T-cell (primary cell): ENCODE results near the gene C8A. TPM values are rescaled to one million over a fixed set of nuclear protein-coding genes. Genes with fewer than 3 reads are reported as not detected.

Experiments
- ATAC-seq, 4 experiments: fragments of 200-7000 bp in 3 of 4; fragments of 150-1000 bp in 1 of 4; cut with Tn5 transposase; replicated peaks in 1 of 4; 1 replicate in 3 of 4; 2 replicates in 1 of 4; pipeline ENCODE4 v1.10.0; 2021; ENCODE audit warnings: moderate library complexity in 3 of 4, mild to moderate bottlenecking in 2 of 4, moderate number of reproducible peaks in 1 of 4
- CTCF ChIA-PET, 2 donors: fragments of 300-600 bp; sonication (Branson Sonifier 250); formaldehyde crosslinking; loops; one replicate each; lab custom pipeline; 2022; ENCODE audit warnings: antibody characterized with exemption in 2 of 2; lab: Charles Lee
- POLR2A ChIA-PET, 2 donors: fragments of 300-600 bp; sonication (Branson Sonifier 250); formaldehyde crosslinking; loops; one replicate each; lab custom pipeline; 2022; ENCODE audit warnings: antibody characterized with exemption in 2 of 2; lab: Charles Lee
- DNase-seq, 35 experiments: peaks; one replicate each; pipeline versions ENCODE4 v3.0.0 to v3.0.0-alpha.2; 2013 to 2023
- H3K27ac ChIP-seq: one replicate; pipeline ENCODE4 v1.5.1; 2013; ENCODE audit warnings: low read length
- H3K27me3 ChIP-seq, 2 experiments: replicated peaks in 1 of 2; 1 replicate in 1 of 2; 2 replicates in 1 of 2; pipeline versions ENCODE4 v1.6.1 to v1.7.0; 2013; ENCODE audit warnings: low read length in 1 of 2, mixed read lengths in 1 of 2; ENCODE audit not compliant: control insufficient read depth in 2 of 2, insufficient read depth in 2 of 2; ENCODE audit errors: extremely low read depth in 1 of 2
- H3K36me3 ChIP-seq, 2 donors: 1 replicate in 1 of 2; 2 replicates in 1 of 2; pipeline versions ENCODE4 v1.6.1 to v1.7.0; 2013; ENCODE audit warnings: low read length in 1 of 2; ENCODE audit not compliant: control insufficient read depth in 2 of 2, insufficient read depth in 1 of 2; ENCODE audit errors: extremely low read depth in 1 of 2
- H3K4me1 ChIP-seq, 2 experiments: 1 replicate in 1 of 2; 2 replicates in 1 of 2; pipeline versions ENCODE4 v1.6.1 to v1.7.0; 2013; ENCODE audit warnings: low read length in 2 of 2, mixed read lengths in 1 of 2; ENCODE audit not compliant: insufficient read depth in 2 of 2, control insufficient read depth in 1 of 2; ENCODE audit errors: extremely low read depth in 1 of 2
- H3K4me3 ChIP-seq, 2 donors: 1 replicate in 1 of 2; 2 replicates in 1 of 2; pipeline versions ENCODE4 v1.5.1 to v1.7.0; 2013; ENCODE audit warnings: mild to moderate bottlenecking in 2 of 2, low read length in 1 of 2, moderate library complexity in 1 of 2; ENCODE audit not compliant: control insufficient read depth in 1 of 2; ENCODE audit errors: extremely low read depth in 1 of 2
- H3K9me3 ChIP-seq: 2 replicates; pipeline ENCODE4 v1.7.0; 2013
- H3K27ac Mint-ChIP-seq, 2 donors: one replicate each; pipeline ENCODE4 v1.8.0; 2020 to 2021; ENCODE audit warnings: mild to moderate bottlenecking in 2 of 2, mixed read lengths in 2 of 2
- H3K27me3 Mint-ChIP-seq, 2 donors: one replicate each; pipeline ENCODE4 v1.8.0; 2021 to 2022; ENCODE audit warnings: mixed read lengths in 2 of 2
- H3K36me3 Mint-ChIP-seq: one replicate; pipeline ENCODE4 v1.8.0; 2021; ENCODE audit warnings: mixed read lengths
- H3K4me1 Mint-ChIP-seq, 3 donors: one replicate each; pipeline ENCODE4 v1.8.0; 2020 to 2022; ENCODE audit warnings: mixed read lengths in 3 of 3, mild to moderate bottlenecking in 1 of 3
- H3K4me3 Mint-ChIP-seq, 3 donors: one replicate each; pipeline ENCODE4 v1.8.0; 2020 to 2022; ENCODE audit warnings: mild to moderate bottlenecking in 3 of 3, mixed read lengths in 3 of 3, moderate library complexity in 3 of 3
- H3K9me3 Mint-ChIP-seq, 3 donors: one replicate each; pipeline ENCODE4 v1.8.0; 2020 to 2022; ENCODE audit warnings: mixed read lengths in 3 of 3
- WGBS: methylation state at CpG from one replicate; pipeline ENCODE4 v1.1.5; 2013; ENCODE audit warnings: missing lambda C conversion rate; ENCODE audit not compliant: insufficient coverage; 5-methylcytosine and 5-hydroxymethylcytosine counted together
- total RNA-seq, 35 experiments: library from RNA in 6 of 35; stranded (reverse) in 6 of 35; fragments of 120-200 nt in 1 of 35; gene quantifications; one replicate each; pipeline versions ENCODE4 v1.2.1 to v1.2.4 and lab custom pipeline; 2013 to 2026

The C8A gene
- total RNA-seq, 5 donors from 2014 or later (not counting 1 experiment from before 2014, with no cell fraction given), result 0.12 TPM; not detected in 4

DNA sequence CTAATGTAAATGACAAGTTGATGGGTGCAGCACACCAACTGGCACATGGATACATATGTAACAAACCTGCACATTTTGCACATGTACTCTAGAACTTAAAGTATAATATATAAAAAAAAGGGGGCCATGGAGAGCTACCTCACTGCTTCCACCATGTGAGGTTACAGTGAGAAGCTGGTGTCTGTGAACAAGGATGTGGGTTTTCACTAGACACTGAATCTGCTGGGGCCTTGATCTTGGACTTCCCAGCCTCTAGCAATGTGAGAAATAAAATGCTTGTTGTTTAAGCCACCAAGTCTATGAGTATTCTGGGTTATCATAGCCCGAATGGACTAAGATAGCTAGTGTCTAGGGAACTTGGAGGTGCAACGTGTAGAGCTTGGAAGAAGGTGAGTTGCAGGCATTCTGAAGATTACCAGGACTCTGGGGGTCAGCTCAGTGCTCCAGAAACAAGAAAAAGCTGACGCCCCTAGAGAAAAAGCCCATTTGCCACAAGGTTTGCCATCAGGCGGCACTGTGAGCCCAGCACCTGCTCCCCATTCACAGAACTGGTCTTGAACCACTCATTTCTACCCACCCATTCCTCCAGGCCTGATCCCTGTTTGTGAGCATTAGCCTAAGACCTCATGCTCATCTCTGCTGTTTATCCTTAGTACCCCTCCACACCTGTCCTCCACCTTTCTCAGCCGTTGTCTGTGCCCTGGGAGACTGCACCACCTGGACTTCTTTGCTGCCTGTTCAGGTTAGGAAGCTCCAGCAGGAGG lies 20.3 kb upstream of the C8A start:
- H3K27ac ChIP-seq, result no peak overlapping the region
- no peaks in the 10 kb centered on the region for H3K4me1 ChIP-seq
- Mint-ChIP-seq H3K27me3 (peaks cover 14 to 15% of the 10 kb centered on the region in 2 donors), H3K36me3 (no peaks in the 10 kb centered on the region), H3K4me1 (peaks cover 5 to 8% (median 5%) of the 10 kb centered on the region in 3 donors), H3K27ac (no peak overlapping the region), H3K4me3 (no peak overlapping the region), H3K9me3 (no peaks in the 10 kb centered on the region)
- DNase-seq (no peak), ATAC-seq (no peak)
- no peaks in the 10 kb centered on the region for H3K36me3 ChIP-seq
- H3K4me3 ChIP-seq, result no peak overlapping the region
- ChIA-PET CTCF (interaction anchor here in 1 of 2 donors (0.5 kb wide), 1 partner anchor 359 kb away, joined by 7 read pairs; no protein-coding TSS in a partner anchor), POLR2A (no interaction called here)
- H3K27me3 ChIP-seq, result peaks cover 0 to 4% of the 10 kb centered on the region in 2 experiments
- 69% methylated on average over 4 of the region's 5 CpGs for WGBS
- H3K9me3 ChIP-seq, result no peaks in the 10 kb centered on the region

DNA sequence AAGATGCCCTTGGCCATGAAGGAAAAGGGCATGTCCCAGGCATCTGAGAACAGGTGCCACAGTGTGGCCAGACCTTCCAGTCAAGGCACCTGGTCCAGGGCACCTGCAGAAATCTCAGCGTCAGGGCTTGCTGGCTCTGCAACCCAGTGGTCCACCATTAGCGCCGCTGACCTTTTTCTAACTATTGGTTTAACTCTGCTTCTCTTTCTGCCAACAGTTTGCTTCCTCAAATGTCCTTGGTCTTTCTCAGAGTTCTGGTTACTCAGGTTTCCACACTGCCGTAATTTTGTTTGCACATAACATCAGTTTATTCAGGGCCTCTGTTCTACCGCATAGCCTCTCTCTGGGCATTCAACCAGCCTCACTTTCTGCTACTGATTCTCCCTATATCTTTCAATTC lies 18.9 kb upstream of the C8A start:
- no peaks in the 10 kb centered on the region for H3K9me3 ChIP-seq
- no peaks in the 10 kb centered on the region for H3K9me3 Mint-ChIP-seq
- H3K27me3 Mint-ChIP-seq, result peaks cover 14 to 15% of the 10 kb centered on the region in 2 donors
- WGBS, result 87% methylated on average over 5 of the region's 5 CpGs
- H3K4me1 Mint-ChIP-seq, result peaks cover 5 to 8% (median 5%) of the 10 kb centered on the region in 3 donors
- H3K27ac Mint-ChIP-seq, result no peak overlapping the region
- H3K27ac ChIP-seq, result no peak overlapping the region
- DNase-seq (no peak), ATAC-seq (no peak)
- CTCF ChIA-PET, result interaction anchor here in 1 of 2 donors (0.6 kb wide), 1 partner anchor 229 kb away, joined by 3 read pairs; no protein-coding TSS in a partner anchor
- no peak overlapping the region for H3K4me3 Mint-ChIP-seq
- no peak overlapping the region for H3K4me3 ChIP-seq
- no peaks in the 10 kb centered on the region for H3K36me3 ChIP-seq
- H3K27me3 ChIP-seq, result peaks cover 0 to 4% of the 10 kb centered on the region in 2 experiments
- no peaks in the 10 kb centered on the region for H3K36me3 Mint-ChIP-seq
- no peaks in the 10 kb centered on the region for H3K4me1 ChIP-seq
- POLR2A ChIA-PET, result no interaction called here

DNA sequence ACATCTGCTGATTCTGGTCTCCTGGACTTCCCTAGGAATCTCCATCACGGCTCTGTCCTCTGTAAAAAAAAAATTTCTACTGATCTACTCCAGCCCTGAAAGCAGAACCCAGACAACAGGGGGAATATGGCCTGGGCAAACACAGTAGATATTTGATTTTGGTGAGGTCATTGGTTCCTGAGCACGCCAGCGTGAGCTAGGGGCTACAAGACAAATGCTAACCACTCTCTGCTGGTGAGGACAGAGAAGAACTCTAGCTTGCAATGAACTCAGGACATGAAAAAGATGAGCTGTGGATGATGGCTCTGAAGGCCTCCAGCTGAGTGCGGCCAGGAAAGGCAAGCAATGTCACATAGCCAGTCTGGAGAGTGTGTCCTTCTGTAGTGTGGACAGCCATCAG lies 18.2 kb upstream of the C8A start:
- no peak overlapping the region for H3K27ac ChIP-seq
- Mint-ChIP-seq H3K27ac (no peak overlapping the region), H3K9me3 (no peaks in the 10 kb centered on the region), H3K27me3 (peaks cover 8 to 12% of the 10 kb centered on the region in 2 donors), H3K4me3 (no peak overlapping the region), H3K4me1 (peaks cover 5 to 8% (median 5%) of the 10 kb centered on the region in 3 donors), H3K36me3 (no peaks in the 10 kb centered on the region)
- H3K36me3 ChIP-seq, result no peaks in the 10 kb centered on the region
- no peaks in the 10 kb centered on the region for H3K9me3 ChIP-seq
- no peak for DNase-seq
- ChIA-PET POLR2A (no interaction called here), CTCF (no interaction called here)
- H3K4me3 ChIP-seq, result no peak overlapping the region
- no peak for ATAC-seq
- no peaks in the 10 kb centered on the region for H3K4me1 ChIP-seq
- WGBS, result 96% methylated on average over 3 of the region's 4 CpGs
- H3K27me3 ChIP-seq, result peaks cover 0 to 2% of the 10 kb centered on the region in 2 experiments

DNA sequence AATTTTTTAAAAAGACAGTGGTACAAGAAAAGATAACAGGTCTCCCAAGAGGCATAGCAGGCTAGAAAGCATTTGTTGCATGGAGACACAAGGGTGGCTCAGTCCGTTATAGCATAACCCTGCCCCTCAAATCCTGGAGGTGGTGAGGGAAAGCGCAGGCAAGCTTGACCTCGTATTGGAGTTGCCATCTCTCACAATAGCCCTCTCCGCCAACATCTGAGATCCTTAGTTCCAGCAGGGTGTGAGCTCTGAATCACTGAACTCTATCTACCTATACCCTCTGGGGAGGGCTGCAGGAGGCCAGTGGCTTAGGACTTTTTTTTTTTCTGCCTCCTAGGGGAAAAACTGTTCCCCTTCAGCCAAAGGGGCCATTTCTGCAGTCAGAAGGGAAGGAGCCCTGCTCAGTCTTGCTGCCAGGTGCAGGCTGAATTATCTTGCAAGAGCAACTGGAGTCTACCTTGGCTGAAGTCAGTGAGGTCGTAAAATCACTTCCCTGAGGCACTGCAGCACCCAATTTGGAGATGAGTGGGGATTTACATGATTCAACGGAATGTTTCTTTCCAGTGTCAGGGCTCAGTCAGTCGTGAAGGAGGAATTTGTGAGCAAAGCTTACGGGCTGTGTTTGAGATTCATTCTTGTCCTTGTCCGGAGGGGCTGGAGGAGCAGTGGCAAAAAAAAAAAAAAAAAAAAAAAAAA lies 17.2 kb upstream of the C8A start:
- peaks cover 0 to under 1% (median under 1%) of the 10 kb centered on the region in 3 donors for H3K4me1 Mint-ChIP-seq
- Histone ChIP-seq H3K27ac (no peak overlapping the region), H3K4me3 (no peak overlapping the region), H3K4me1 (no peaks in the 10 kb centered on the region), H3K36me3 (no peaks in the 10 kb centered on the region), H3K27me3 (no peaks in the 10 kb centered on the region), H3K9me3 (no peaks in the 10 kb centered on the region)
- H3K27me3 Mint-ChIP-seq, result peaks cover 4 to 7% of the 10 kb centered on the region in 2 donors
- no peak overlapping the region for H3K27ac Mint-ChIP-seq
- no peak overlapping the region for H3K4me3 Mint-ChIP-seq
- POLR2A ChIA-PET, result interaction anchor here in 1 of 2 donors (0.6 kb wide), 1 partner anchor 96 kb away, joined by 4 read pairs; no protein-coding TSS in a partner anchor
- ATAC-seq (no peak), DNase-seq (no peak)
- 33% methylated on average over 1 of the region's 9 CpGs for WGBS
- no peaks in the 10 kb centered on the region for H3K9me3 Mint-ChIP-seq
- H3K36me3 Mint-ChIP-seq, result no peaks in the 10 kb centered on the region
- CTCF ChIA-PET, result interaction anchor here in 1 of 2 donors (0.6 kb wide), 1 partner anchor 1066 kb away, joined by 5 read pairs; no protein-coding TSS in a partner anchor

DNA sequence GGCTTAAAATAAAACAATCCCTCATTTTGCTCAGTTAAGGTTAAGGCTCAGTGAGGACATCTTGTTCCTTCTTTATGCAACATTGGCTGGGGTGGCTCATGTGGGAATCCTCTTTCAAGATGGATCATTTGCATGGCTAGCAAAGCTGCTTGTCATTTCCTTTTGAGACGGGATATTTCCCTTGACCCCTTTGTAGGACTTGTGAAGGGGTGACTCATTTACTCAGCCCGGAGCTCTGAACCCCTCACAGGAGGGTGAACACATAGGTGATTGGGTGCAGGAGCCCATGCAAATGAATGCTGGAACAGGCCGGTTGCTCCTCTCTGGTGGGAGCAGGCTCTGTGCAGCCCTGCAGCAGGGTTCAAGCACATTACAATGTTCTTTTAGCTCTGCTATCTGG lies 15.8 kb upstream of the C8A start:
- H3K27me3 ChIP-seq, result no peaks in the 10 kb centered on the region
- Mint-ChIP-seq H3K36me3 (no peaks in the 10 kb centered on the region), H3K27ac (no peak overlapping the region), H3K27me3 (peaks cover 0 to 7% of the 10 kb centered on the region in 2 donors), H3K4me1 (no peaks in the 10 kb centered on the region), H3K4me3 (no peak overlapping the region), H3K9me3 (no peaks in the 10 kb centered on the region)
- ChIA-PET CTCF (no interaction called here), POLR2A (no interaction called here)
- no peak overlapping the region for H3K27ac ChIP-seq
- ATAC-seq (no peak), DNase-seq (no peak)
- no peak overlapping the region for H3K4me3 ChIP-seq
- no peaks in the 10 kb centered on the region for H3K36me3 ChIP-seq
- no peaks in the 10 kb centered on the region for H3K9me3 ChIP-seq
- no CpG with 5 or more reads among the region's 3 CpGs for WGBS
- H3K4me1 ChIP-seq, result no peaks in the 10 kb centered on the region

DNA sequence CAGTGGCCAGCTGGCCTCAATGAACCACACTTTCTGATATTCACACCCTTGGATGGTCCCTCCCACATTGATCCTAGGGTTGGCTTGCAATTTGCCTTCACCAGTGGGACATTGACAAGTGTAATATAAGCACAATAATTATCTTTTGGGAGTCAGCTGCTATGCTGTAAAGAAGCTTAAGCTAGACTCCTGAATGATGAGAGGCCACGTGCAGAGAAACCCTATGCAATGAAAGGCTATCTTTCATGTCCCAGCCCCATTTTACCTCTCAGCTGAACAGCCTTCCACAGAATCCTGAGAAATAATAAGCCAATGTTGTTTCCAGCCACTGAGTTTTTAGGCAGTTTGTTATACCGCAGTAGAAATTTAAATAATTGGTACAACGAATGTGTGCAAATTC lies 11.1 kb upstream of the C8A start:
- no peaks in the 10 kb centered on the region for H3K9me3 ChIP-seq
- H3K9me3 Mint-ChIP-seq, result peaks cover 0 to 3% (median 0%) of the 10 kb centered on the region in 3 donors
- H3K27ac ChIP-seq, result no peak overlapping the region
- peaks cover 6% of the 10 kb centered on the region in 2 donors for H3K27me3 Mint-ChIP-seq
- ATAC-seq, result no peak
- H3K4me3 Mint-ChIP-seq, result no peak overlapping the region
- no peak for DNase-seq
- no peaks in the 10 kb centered on the region for H3K36me3 Mint-ChIP-seq
- ChIA-PET POLR2A (no interaction called here), CTCF (interaction anchor here (0.8 to 1.5 kb wide), 2 partner anchors 11 to 12 kb away, joined by 3 to 11 read pairs; no protein-coding TSS in a partner anchor)
- no CpG with 5 or more reads among the region's 3 CpGs for WGBS
- peaks cover 0 to 4% (median 0%) of the 10 kb centered on the region in 3 donors for H3K4me1 Mint-ChIP-seq
- H3K27me3 ChIP-seq, result peaks cover 0 to 5% of the 10 kb centered on the region in 2 experiments
- H3K27ac Mint-ChIP-seq, result no peak overlapping the region
- H3K4me1 ChIP-seq, result no peaks in the 10 kb centered on the region
- H3K4me3 ChIP-seq, result no peak overlapping the region
- H3K36me3 ChIP-seq, result no peaks in the 10 kb centered on the region
